GM19397 (cell line): ENCODE data around the gene CFB.

Source experiments
- ATAC-seq: cut with Tn5 transposase; IDR thresholded peaks from one replicate; pipeline ENCODE4 v1.9.1; 2021; ENCODE audit warnings: mild to moderate bottlenecking, moderate library complexity; ENCODE audit not compliant: unreplicated experiment

CFB gene

GRCh38 chr6:31947864-31948263 lies 2.0 kb downstream of the CFB start:
- no peak for ATAC-seq

- no peak for ATAC-seq
Measured at GRCh38 chr6:31948306-31948705, 2.4 kb downstream of the CFB start.

GRCh38 chr6:31948753-31949413 lies 3.0 kb downstream of the CFB start:
- ATAC-seq: no peak

GRCh38 chr6:31949926-31950548 lies 4.1 kb downstream of the CFB start:
- ATAC-seq: no peak

GRCh38 chr6:31952140-31952805 lies 6.4 kb downstream of the CFB start:
- ATAC-seq: no peak

- no peak for ATAC-seq
Measured at GRCh38 chr6:31952890-31953289, 7.0 kb downstream of the CFB start.

- ATAC-seq: no peak
Measured at GRCh38 chr6:31954511-31954910, 8.6 kb downstream of the CFB start.

- ATAC-seq: no peak
Measured at GRCh38 chr6:31956796-31957195, 10.9 kb downstream of the CFB start.

- ATAC-seq: no peak
Measured at GRCh38 chr6:31958412-31958740, 12.5 kb downstream of the CFB start.

- peak; percentile 96 for ATAC-seq
Measured at GRCh38 chr6:31958741-31959739, 13.1 kb downstream of the CFB start, which contains the start of the genes NELFE and SKIC2. Gene NELFE, minus strand, starts transcription at chr6:31958971. Its CDS starts 525 bp downstream, at chr6:31958446. Gene SKIC2, plus strand, starts transcription at chr6:31959175. Its CDS starts 18 bp downstream, at chr6:31959193.

- ATAC-seq: no peak
Measured at GRCh38 chr6:31961616-31962015, 15.7 kb downstream of the CFB start.

GRCh38 chr6:31963921-31964320 lies 18.0 kb downstream of the CFB start:
- ATAC-seq: no peak

- ATAC-seq: no peak
Measured at GRCh38 chr6:31965700-31966099, 19.8 kb downstream of the CFB start.

GRCh38 chr6:31966506-31966905 lies 20.6 kb downstream of the CFB start:
- ATAC-seq: no peak

- ATAC-seq: no peak
Measured at GRCh38 chr6:31966997-31967925, 21.4 kb downstream of the CFB start.

- ATAC-seq: no peak
Measured at GRCh38 chr6:31967926-31968320, 22.0 kb downstream of the CFB start.

- ATAC-seq: no peak
Measured at GRCh38 chr6:31968326-31968725, 22.4 kb downstream of the CFB start.

- no peak for ATAC-seq
Measured at GRCh38 chr6:31968791-31969711, 23.2 kb downstream of the CFB start.
